HCT116 (cell line): ENCODE results near the gene EVL. TPM values are rescaled to one million over a fixed set of nuclear protein-coding genes. Genes with fewer than 3 reads are reported as not detected.

Source experiments
- ATAC-seq: fragments of 200-7000 bp; cut with Tn5 transposase; 2 replicates; pipeline ENCODE4 v1.9.1; 2020; ENCODE audit warnings: mild to moderate bottlenecking, moderate library complexity
- BruUV-seq: library from RNA; stranded (reverse); fragments of 400-500 nt; replicated peaks from 2 replicates; lab custom pipeline; 2021; lab: Mats Ljungman, UMichigan
- CTCF ChIA-PET: fragments of 300-600 bp; sonication (Branson Sonifier 250); formaldehyde crosslinking; loops from one replicate; lab custom pipeline; 2021; ENCODE audit warnings: antibody characterized with exemption; lab: Charles Lee
- POLR2A ChIA-PET: fragments of 300-600, 350-600 bp; sonication (Branson Sonifier 250); formaldehyde crosslinking; loops from one replicate; lab custom pipeline; 2021; ENCODE audit warnings: antibody characterized with exemption; lab: Charles Lee
- RAD21 ChIA-PET, 2 experiments: fragments of 300-600 bp; sonication (Branson Sonifier 250); formaldehyde crosslinking; loops; one replicate each; lab custom pipeline; 2023; ENCODE audit warnings: low total read pairs in 2 of 2; ENCODE audit not compliant: uncharacterized antibody in 2 of 2, unreplicated experiment in 2 of 2, low non-redundant PET in 1 of 2; lab: Charles Lee
- DNase-seq: peaks from one replicate; pipeline ENCODE4 v3.0.0-alpha.2; 2010; ENCODE audit warnings: low read depth, low spot score
- H2AFZ ChIP-seq: fragments of 200-600 bp; shearing (Covaris generic), sonication (generic); 2 replicates; pipeline ENCODE4 v1.6.1; 2017; ENCODE audit warnings: low read depth, mixed run types, mixed read lengths, antibody characterized with exemption, low read length; ENCODE audit not compliant: poor library complexity, severe bottlenecking
- H3K27ac ChIP-seq: 2 replicates; pipeline ENCODE4 v1.5.1; 2012; ENCODE audit warnings: low read depth, low read length
- H3K27me3 ChIP-seq: fragments of 200-600 bp; sonication (generic); 2 replicates; pipeline ENCODE4 v1.6.1; 2016; ENCODE audit warnings: mixed run types, low read length, mixed read lengths; ENCODE audit not compliant: insufficient read depth
- H3K36me3 ChIP-seq, 2 experiments: fragments of 200-500 bp in 1 of 2; fragments of 200-600 bp in 1 of 2; sonication (Bioruptor generic) in 1 of 2; sonication (generic) in 1 of 2; 2 replicates each; pipeline versions ENCODE4 v1.5.1 to v1.6.1; 2014 to 2016; ENCODE audit warnings: low read length in 2 of 2, inconsistent platforms in 1 of 2, mixed read lengths in 1 of 2, mixed run types in 1 of 2; ENCODE audit not compliant: insufficient read depth in 2 of 2, control insufficient read depth in 1 of 2
- H3K4me1 ChIP-seq, 2 experiments: fragments of 200-600 bp in 1 of 2; sonication (generic) in 1 of 2; 2 replicates each; pipeline versions ENCODE4 v1.5.1 to v1.6.1; 2012 to 2017; ENCODE audit warnings: low read length in 2 of 2, inconsistent platforms in 1 of 2, mild to moderate bottlenecking in 1 of 2, mixed read lengths in 1 of 2, mixed run types in 1 of 2, moderate library complexity in 1 of 2; ENCODE audit not compliant: insufficient read depth in 2 of 2, control insufficient read depth in 1 of 2
- H3K4me2 ChIP-seq: fragments of 200-600 bp; sonication (generic); 2 replicates; pipeline ENCODE4 v1.6.1; 2017; ENCODE audit warnings: mixed run types, low read length, mixed read lengths
- H3K4me3 ChIP-seq, 2 experiments: fragments of 200-600 bp in 1 of 2; sonication (generic) in 1 of 2; replicated peaks in 1 of 2; 2 replicates each; pipeline ENCODE4 v1.5.1; 2011 to 2016; ENCODE audit warnings: low read length in 2 of 2, control low read depth in 1 of 2, low read depth in 1 of 2, mild to moderate bottlenecking in 1 of 2, mixed read lengths in 1 of 2, mixed run types in 1 of 2
- H3K79me2 ChIP-seq: fragments of 200-600 bp; sonication (generic); 2 replicates; pipeline ENCODE4 v1.6.1; 2017; ENCODE audit warnings: mild to moderate bottlenecking, mixed run types, low read length, moderate library complexity, mixed read lengths; ENCODE audit not compliant: insufficient read depth
- H3K9ac ChIP-seq: fragments of 200-600 bp; sonication (generic); 2 replicates; pipeline ENCODE4 v1.6.1; 2016; ENCODE audit warnings: low read length, mixed read lengths
- H3K9me2 ChIP-seq: fragments of 200-600 bp; sonication (generic), shearing (Covaris generic); 2 replicates; pipeline ENCODE4 v1.6.1; 2017; ENCODE audit warnings: mixed run types, mild to moderate bottlenecking, moderate library complexity; ENCODE audit not compliant: insufficient read depth
- H3K9me3 ChIP-seq, 2 experiments: fragments of 200-500 bp in 1 of 2; fragments of 200-600 bp in 1 of 2; sonication (Bioruptor generic) in 1 of 2; sonication (generic) in 1 of 2; 2 replicates each; pipeline ENCODE4 v1.6.1; 2014 to 2017; ENCODE audit warnings: low read length in 2 of 2, mixed read lengths in 2 of 2, inconsistent platforms in 1 of 2, low read depth in 1 of 2, mild to moderate bottlenecking in 1 of 2, mixed run types in 1 of 2, moderate library complexity in 1 of 2; ENCODE audit not compliant: control insufficient read depth in 1 of 2, insufficient read depth in 1 of 2
- H4K20me1 ChIP-seq: fragments of 200-600 bp; sonication (generic), shearing (Covaris generic); 2 replicates; pipeline ENCODE4 v1.6.1; 2017; ENCODE audit warnings: mixed run types, mild to moderate bottlenecking, moderate library complexity; ENCODE audit not compliant: insufficient read depth
- CBX3 ChIP-seq: IDR thresholded peaks from 2 replicates; pipeline ENCODE4 v1.6.1; 2012; ENCODE audit warnings: low read depth
- CTCF ChIP-seq, 3 experiments: fragments of 200-600 bp in 1 of 3; sonication (generic) in 1 of 3; IDR thresholded peaks in 2 of 3; conservative IDR thresholded peaks in 1 of 3; 2 replicates each; pipeline ENCODE4 v1.5.1; 2012 to 2017; ENCODE audit warnings: low read depth in 2 of 3, low read length in 2 of 3, antibody characterized with exemption in 1 of 3, borderline replicate concordance in 1 of 3, control low read depth in 1 of 3, mild to moderate bottlenecking in 1 of 3, mixed read lengths in 1 of 3, mixed run types in 1 of 3, moderate library complexity in 1 of 3; ENCODE audit not compliant: insufficient read depth in 1 of 3
- MAX ChIP-seq: IDR thresholded peaks from 2 replicates; pipeline ENCODE4 v1.6.1; 2012
- RAD21 ChIP-seq: IDR thresholded peaks from 2 replicates; pipeline ENCODE4 v1.6.1; 2012; ENCODE audit warnings: low read depth, mild to moderate bottlenecking
- ZNF274 ChIP-seq: fragments of 200-500 bp; sonication (Bioruptor generic); IDR thresholded peaks from 2 replicates; pipeline ENCODE4 v1.6.1; 2014; ENCODE audit warnings: mild to moderate bottlenecking, low read depth, low read length, inconsistent platforms
- intact Hi-C: fragments of 100-400 bp; cut with micrococcal nuclease; formaldehyde crosslinking; loops from 2 replicates; pipeline ENCODE4 v1.10.0; 2022
- total RNA-seq: library from RNA; stranded (reverse); gene quantifications from one replicate; pipeline ENCODE4 v1.2.1, GENCODE V29; 2021; ENCODE audit not compliant: unreplicated experiment

Gene EVL
- total RNA-seq, 1 experiment from 2014 or later = 19.9 TPM

GRCh38 chr14:100155049-100155621, 89.9 kb downstream of the EVL start:
- ChIA-PET CTCF (interaction anchor here (0.5 to 1.1 kb wide), 6 partner anchors 14 to 172 kb away, joined by 3 to 5 read pairs (median 4); no protein-coding TSS in a partner anchor), RAD21 (no interaction called here), POLR2A (no interaction called here)
- peak; percentile 53 for TF ChIP-seq RAD21
- TF ChIP-seq CTCF (IDR thresholded peaks at IDR 0.05 in 2 of 3, conservative IDR thresholded peaks at IDR 0.05 in 1 of 3; ENCODE audit: borderline replicate concordance in 1 of 3, insufficient read depth in 1 of 3, low read depth in 2 of 3, low read length in 2 of 3) = peak; percentile 64 to 85 (median 72)
- peak; percentile 99 for TF ChIP-seq CBX3
- no peak for TF ChIP-seq ZNF274
- TF ChIP-seq MAX = peak; percentile 38; the same call in 1 of the 2 replicates
- H3K9me3 ChIP-seq = peaks cover 9 to 11% of the 10 kb centered on the region in 2 experiments; a peak in 2 of 4 replicates
- H3K4me3 ChIP-seq = no peak overlapping the region
- no peak overlapping the region for H3K4me2 ChIP-seq
- no peak overlapping the region for H2AFZ ChIP-seq
- H4K20me1 ChIP-seq = no peaks in the 10 kb centered on the region
- no peak overlapping the region; the same call in 1 of the 2 replicates for H3K27ac ChIP-seq
- H3K27me3 ChIP-seq = no peaks in the 10 kb centered on the region
- no peaks in the 10 kb centered on the region for H3K79me2 ChIP-seq
- no peaks in the 10 kb centered on the region; a peak in 1 of 4 replicates for H3K4me1 ChIP-seq
- no peaks in the 10 kb centered on the region for H3K9me2 ChIP-seq
- intact Hi-C loops = no loop called here
- H3K36me3 ChIP-seq = no peaks in the 10 kb centered on the region
- peak; percentile 33 for DNase-seq
- ATAC-seq = peak; percentile 65
- H3K9ac ChIP-seq = no peak overlapping the region
- no TSS peak for BruUV-seq
